GM19372 (cell line): Measurements from ENCODE around the gene B4GAT1.
"Not testable (repeated sequence)": the region's sequence is repeated elsewhere in the genome, so short reads cannot be mapped to it uniquely, and the experiment has no call there.

ENCODE experiments used
- ATAC-seq: cut with Tn5 transposase; IDR thresholded peaks from one replicate; pipeline ENCODE4 v1.9.1; 2021; ENCODE audit warnings: mild to moderate bottlenecking, low read depth, moderate library complexity; ENCODE audit not compliant: unreplicated experiment

Gene B4GAT1

DNA sequence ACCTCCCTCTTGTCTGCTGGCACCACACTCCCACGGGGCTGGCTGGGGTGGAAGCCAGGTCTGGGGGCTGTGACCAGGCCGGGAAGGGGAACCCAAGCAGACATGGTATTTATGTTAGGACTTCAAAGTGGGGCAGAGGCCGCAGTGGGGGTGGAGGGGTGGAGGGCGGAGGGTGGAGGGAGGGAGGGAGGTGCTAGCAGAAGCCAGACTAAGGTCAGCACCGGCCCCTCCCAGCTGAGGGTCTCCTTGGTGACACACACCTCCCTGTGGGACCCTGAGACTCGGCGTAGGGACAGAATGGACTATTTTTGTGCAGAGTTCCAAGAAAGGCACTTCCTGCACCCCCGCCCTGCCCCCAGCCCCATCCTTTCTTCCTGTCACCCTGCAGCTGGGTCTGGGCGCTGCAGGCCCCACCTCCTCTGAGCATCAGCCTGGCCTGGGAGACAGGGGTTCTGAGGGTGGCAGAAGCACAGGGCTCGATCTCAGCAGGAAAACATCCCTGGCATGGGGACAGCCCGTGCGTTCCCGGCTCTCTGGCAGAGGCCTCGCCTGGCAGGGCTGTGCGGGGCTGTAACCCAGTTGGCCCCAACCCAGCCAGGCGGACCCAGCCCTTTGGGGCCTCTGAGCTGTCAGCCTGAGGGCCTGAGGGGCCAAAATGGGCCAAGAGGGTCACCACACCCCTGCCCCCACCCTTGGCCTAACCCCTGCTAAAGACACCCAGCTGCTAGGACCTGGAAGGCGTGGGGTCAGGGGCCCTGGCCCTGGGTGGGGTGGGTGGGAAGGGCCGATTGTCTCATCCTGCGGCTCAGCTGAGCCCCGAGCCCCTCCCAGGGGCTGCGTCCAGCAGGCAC, 20.9 kb downstream of the B4GAT1 start:
- no peak for ATAC-seq

DNA sequence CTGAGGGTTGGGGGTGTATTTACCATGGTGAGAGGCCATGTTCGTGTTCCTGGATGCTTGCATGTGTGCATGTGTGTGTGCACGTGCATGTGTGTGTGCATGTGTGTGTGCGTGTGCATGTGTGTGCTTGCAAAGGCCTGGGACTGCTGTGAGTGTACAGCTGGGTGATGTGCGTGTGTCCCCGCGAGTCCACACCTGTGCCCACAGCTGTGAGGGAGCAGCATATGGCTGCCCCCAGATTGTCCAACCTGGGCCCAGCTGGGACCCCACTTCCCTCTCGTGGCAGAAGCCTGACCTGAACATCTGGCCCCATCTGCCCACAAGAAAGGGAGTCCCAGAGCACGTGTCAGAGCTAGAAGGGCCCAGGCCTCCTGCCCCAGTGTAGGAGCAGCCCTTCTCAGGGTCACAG, 22.2 kb downstream of the B4GAT1 start:
- ATAC-seq: no peak

GRCh38 chr11:66324664-66325063, 22.8 kb downstream of the B4GAT1 start:
- no peak for ATAC-seq

GRCh38 chr11:66323684-66324083, 23.7 kb downstream of the B4GAT1 start:
- no peak for ATAC-seq

GRCh38 chr11:66322732-66323427, 24.5 kb downstream of the B4GAT1 start:
- no peak for ATAC-seq

DNA sequence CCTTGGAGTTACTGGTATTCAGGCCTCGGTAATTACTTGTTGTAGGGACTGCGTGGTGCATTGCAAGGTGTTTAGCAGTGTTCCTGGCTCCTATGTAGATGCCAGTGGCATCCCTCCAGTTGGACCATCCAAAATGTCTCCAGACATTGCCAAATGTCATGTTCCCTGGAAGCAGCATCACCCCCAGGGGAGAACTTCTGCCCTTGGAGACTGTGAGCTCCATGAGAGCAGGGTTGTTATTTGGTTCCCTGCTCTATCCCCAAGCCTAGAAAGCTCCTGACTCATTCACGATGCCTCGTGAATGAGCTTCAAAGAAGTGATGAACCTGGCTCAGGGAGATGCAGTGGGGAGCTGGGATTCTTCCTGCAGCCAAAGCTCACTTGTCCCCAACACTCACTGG, 25.8 kb downstream of the B4GAT1 start:
- no peak for ATAC-seq

DNA sequence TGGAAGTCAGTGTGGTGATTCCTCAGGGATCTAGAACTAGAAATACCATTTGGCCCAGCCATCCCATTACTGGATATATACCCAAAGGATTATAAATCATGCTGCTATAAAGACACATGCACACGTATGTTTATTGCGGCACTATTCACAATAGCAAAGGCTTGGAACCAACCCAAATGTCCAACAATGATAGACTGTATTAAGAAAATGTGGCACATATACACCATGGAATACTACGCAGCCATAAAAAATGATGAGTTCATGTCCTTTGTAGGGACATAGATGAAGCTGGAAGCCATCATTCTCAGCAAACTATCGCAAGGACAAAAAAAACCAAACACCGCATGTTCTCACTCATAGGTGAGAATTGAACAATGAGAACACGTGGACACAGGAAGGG, 26.7 kb downstream of the B4GAT1 start:
- ATAC-seq: not testable (repeated sequence)

- not testable (repeated sequence) for ATAC-seq
Observed at GRCh38 chr11:66320289-66320688, 27.1 kb downstream of the B4GAT1 start.

DNA sequence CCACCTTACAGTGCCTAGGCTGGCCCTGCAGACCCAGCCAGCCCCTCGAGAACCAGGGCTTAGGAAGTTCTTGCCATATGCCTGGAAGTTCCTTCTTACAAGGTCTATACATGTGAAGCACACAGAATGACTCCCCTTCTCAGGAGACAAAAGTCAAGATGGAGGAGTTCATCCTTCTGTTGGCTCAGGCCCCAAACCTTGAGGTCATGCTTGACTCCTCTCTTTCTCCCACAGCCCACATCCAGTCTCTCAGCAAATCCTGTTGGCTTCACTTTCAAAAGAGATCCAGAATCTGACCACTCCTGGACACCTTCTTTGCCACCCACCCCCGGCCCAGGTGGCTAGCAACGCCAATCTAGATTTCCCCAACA, 28.8 kb downstream of the B4GAT1 start:
- ATAC-seq: no peak

DNA sequence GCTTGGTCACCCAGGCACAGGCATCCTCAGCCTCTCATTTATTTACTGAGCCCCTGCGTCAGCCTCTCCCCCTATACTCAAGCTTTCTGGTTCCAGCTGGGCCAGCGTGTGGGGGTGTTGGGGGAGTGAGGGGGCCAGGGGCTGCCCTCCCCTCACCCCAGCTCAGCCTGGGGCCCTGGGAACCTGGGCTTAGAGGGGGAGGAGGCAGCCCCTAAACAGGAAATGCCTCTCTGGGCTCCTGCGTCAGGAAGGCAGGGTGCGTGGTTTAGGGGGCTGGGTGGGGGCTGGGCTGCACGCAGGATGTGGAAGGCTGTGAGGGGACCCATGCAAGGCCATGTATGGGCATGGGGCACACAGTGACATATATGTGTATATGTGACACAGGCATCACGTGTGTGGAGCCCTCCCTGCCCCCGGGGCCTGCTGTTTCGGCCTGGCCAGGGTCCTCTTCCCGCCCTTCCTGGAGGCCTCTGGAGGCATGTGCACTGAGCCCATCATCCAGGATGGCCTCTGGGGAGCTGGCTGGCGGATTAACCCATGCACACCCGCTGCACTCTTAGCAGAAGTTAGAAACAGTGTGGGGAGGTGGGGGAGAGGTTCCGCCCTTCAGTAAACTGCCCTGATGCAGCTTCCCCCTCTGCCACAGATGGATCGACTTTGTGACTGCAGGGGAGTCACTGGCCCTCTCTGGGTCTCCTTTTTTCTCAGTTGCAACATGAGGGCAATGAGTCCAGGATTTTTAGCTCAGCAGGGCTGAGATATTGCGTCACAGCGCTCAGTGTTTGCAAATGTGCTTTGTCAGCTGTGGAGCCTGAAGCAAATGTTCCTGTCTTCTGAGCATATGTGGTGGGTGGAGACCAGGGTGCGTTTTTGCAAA, 29.5 kb downstream of the B4GAT1 start:
- no peak for ATAC-seq

- ATAC-seq: no peak
Observed at GRCh38 chr11:66317322-66317722, 30.1 kb downstream of the B4GAT1 start.

GRCh38 chr11:66316849-66317251, 30.6 kb downstream of the B4GAT1 start, which contains the start of gene CD248:
TSS of gene CD248 (minus strand) at chr11:66317044. CDS start at chr11:66317027, 17 bp downstream.
- no peak for ATAC-seq

DNA sequence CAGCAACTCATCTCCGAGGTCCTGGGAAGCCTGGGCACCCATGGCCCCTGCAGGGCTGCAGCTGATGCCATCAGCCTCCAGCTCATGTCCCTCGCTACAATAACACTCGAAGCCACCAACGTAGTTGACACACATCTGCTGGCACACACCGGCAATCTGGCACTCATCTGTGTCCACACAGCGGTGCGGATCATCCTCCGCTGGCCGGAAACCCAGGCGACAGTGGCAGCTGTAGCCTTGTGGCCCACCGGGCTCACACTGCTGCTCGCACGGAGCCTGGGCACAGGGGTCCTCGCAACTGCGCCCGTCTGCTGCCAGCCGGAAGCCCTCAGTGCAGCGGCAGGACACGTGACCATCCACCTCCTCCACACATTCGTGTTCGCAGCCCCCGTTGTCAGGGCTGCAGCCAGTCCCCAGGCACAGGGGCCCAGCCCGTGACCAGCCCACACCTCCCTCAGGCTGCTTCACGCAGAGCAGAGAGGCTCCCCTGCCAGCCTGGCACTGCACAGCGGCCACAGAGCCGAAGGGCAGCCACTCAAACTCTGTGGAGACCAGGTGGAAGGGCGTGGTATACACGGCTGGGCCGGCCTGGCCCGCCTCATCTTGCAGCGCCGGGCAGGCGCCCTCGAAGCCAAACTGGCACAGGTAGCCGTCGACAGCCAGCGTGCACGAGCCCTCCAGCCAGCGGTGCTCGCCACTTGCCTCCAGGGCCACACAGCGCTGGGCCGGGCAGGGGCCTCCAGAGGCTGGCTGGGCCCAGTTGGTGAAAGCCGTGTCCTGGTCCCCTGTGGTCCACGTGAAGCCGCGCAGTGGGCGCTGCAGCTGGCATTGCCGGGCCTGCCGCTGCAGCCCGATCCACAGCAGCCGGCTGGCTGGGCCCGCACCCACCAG, 31.3 kb downstream of the B4GAT1 start:
- ATAC-seq: no peak

DNA sequence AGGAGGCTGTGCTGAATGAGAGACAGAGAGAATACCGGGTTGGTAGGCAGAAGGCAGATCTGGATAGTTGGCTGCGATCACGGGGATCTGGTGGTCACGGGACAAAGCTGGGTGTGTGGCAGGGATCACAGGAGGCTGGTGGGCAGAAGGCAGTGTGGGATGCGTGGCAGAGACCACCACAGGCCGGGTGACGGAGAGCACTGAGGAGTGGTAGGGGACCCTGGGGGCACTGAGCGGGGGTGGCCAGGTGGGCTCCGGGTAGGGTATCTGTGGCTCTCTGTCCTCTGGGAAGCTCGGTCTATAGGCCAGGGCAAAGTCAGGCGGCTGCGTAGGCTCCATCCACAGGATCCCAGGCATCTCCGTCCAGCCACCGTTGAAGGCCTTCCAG, 31.9 kb downstream of the B4GAT1 start:
- no peak for ATAC-seq

- no peak for ATAC-seq
Observed at GRCh38 chr11:66314561-66315497, 32.6 kb downstream of the B4GAT1 start.

DNA sequence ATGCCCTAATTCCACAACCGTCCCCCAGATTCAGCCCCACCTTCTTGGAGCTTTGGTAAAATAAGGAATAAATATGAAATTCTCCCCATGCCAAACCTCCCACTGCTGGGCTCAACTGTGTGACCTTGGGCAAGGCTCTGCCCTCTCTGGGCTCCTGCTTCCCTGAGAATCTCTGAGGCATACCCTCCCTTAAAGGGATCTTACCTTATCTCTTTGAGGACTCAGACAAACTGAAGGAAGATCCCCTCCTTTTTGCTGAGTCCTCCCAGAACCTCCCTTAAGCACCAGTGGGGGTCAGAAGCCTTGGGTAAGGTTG, 33.3 kb downstream of the B4GAT1 start:
- ATAC-seq: no peak

- ATAC-seq: no peak
Observed at GRCh38 chr11:66313321-66314185, 33.9 kb downstream of the B4GAT1 start.
